Hematopoietic multipotent progenitor cell treated with erythropoietin and hydrocortisone succinate and interleukin-3 and kit ligand, for 17 days (in vitro differentiated cells): ENCODE data around the gene TBC1D3I.
"Not testable (repeated sequence)": the region's sequence is repeated elsewhere in the genome, so short reads cannot be mapped to it uniquely, and the experiment has no call there.

Source experiments
- DNase-seq: peaks from one replicate; pipeline ENCODE4 v3.0.0-alpha.2; 2015; ENCODE audit warnings: low spot score

The TBC1D3I gene

GRCh38 chr17:36206486-36206821 lies 57.9 kb downstream of the TBC1D3I start:
- DNase-seq = not testable (repeated sequence)

GRCh38 chr17:36205637-36206485 lies 58.5 kb downstream of the TBC1D3I start:
- DNase-seq = no peak

DNA sequence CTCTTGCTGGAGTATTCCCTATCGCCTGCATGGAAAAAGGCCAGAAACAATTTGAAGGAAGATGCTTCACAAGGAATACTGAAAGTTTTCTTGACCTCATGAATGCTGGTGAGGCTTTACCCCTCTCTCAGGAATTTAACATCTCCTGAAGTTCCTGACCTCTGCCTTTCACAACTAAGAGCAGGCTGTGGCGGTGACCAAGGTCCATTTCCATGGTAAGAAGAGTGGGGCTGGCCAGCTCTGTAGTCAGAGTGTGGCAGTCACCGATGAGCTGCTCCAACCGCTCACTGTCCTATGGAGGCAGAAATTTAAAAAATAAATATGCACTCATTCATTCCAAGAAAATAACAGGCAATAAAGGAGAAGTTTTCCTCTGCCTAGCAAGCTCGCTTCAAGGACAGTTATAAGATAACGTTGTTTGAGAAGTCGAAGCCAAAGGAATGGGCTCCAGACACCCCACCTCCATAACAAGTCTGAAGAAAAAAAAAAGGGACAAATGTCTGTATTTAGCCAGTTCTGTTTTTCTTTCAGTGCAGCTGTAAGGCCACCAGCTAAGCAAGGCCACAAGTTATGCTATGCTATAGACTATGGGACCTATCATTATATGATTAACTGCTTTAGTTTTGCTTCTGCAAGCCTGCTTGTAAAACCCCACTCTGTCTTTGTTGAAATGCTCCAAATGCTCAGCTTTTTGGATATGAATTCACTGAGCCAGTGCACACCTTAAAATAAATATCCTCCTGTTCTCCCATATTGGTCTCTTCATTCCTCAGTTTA lies 59.5 kb downstream of the TBC1D3I start:
- no peak for DNase-seq
